H7 (cell line): ENCODE results near the gene TFPI2. TPM values are rescaled to one million over a fixed set of nuclear protein-coding genes. Genes with fewer than 3 reads are reported as not detected.

Experiments used
- DNase-seq: peaks from one replicate; pipeline ENCODE4 v3.0.0; 2012
- H3K27me3 ChIP-seq: 2 replicates; pipeline ENCODE4 v1.6.0; 2011; ENCODE audit warnings: mild to moderate bottlenecking, low read length; ENCODE audit not compliant: control insufficient read depth, insufficient read depth
- H3K36me3 ChIP-seq: replicated peaks from 2 replicates; pipeline ENCODE4 v1.5.1; 2011; ENCODE audit warnings: low read length; ENCODE audit not compliant: control insufficient read depth, insufficient read depth
- H3K4me3 ChIP-seq: 2 replicates; pipeline ENCODE4 v1.5.1; 2011; ENCODE audit warnings: low read depth, mild to moderate bottlenecking, control low read depth, low read length, moderate library complexity; ENCODE audit not compliant: insufficient read depth
- total RNA-seq: library from RNA; depleted of rRNA; stranded (reverse); fragments of >200 nt; shearing (Covaris generic); gene quantifications from 2 replicates; pipeline ENCODE4 v1.2.3, GENCODE V29; 2014; rRNA removed

TFPI2 gene
- total RNA-seq, 1 experiment from 2014 or later: 8.1 TPM

- H3K36me3 ChIP-seq: no peaks in the 10 kb centered on the region
- H3K4me3 ChIP-seq: no peak overlapping the region
- no peaks in the 10 kb centered on the region for H3K27me3 ChIP-seq
- DNase-seq: no peak
Observed at GRCh38 chr7:93855797-93856196, 34.8 kb downstream of the TFPI2 start.

GRCh38 chr7:93854480-93854879 is 36.1 kb downstream of the TFPI2 start:
- H3K27me3 ChIP-seq: no peaks in the 10 kb centered on the region
- no peak overlapping the region for H3K4me3 ChIP-seq
- H3K36me3 ChIP-seq: no peaks in the 10 kb centered on the region
- no peak for DNase-seq

- Histone ChIP-seq H3K36me3 (no peaks in the 10 kb centered on the region), H3K4me3 (no peak overlapping the region), H3K27me3 (no peaks in the 10 kb centered on the region)
- DNase-seq: no peak
Observed at GRCh38 chr7:93851536-93851935, 39.0 kb downstream of the TFPI2 start.

- no peak overlapping the region for H3K4me3 ChIP-seq
- H3K27me3 ChIP-seq: no peaks in the 10 kb centered on the region
- H3K36me3 ChIP-seq: no peaks in the 10 kb centered on the region
- no peak for DNase-seq
Observed at GRCh38 chr7:93843260-93843659, 47.3 kb downstream of the TFPI2 start.

- Histone ChIP-seq H3K36me3 (no peaks in the 10 kb centered on the region), H3K27me3 (no peaks in the 10 kb centered on the region), H3K4me3 (no peak overlapping the region)
- DNase-seq: no peak
Observed at GRCh38 chr7:93838966-93839365, 51.6 kb downstream of the TFPI2 start.

GRCh38 chr7:93837245-93837644 is 53.3 kb downstream of the TFPI2 start:
- DNase-seq: no peak
- H3K36me3 ChIP-seq: no peaks in the 10 kb centered on the region
- no peak overlapping the region for H3K4me3 ChIP-seq
- H3K27me3 ChIP-seq: no peaks in the 10 kb centered on the region

- H3K36me3 ChIP-seq: no peaks in the 10 kb centered on the region
- no peaks in the 10 kb centered on the region for H3K27me3 ChIP-seq
- H3K4me3 ChIP-seq: no peak overlapping the region
- no peak for DNase-seq
Observed at GRCh38 chr7:93836116-93836515, 54.4 kb downstream of the TFPI2 start.

- Histone ChIP-seq H3K36me3 (no peaks in the 10 kb centered on the region), H3K4me3 (no peak overlapping the region), H3K27me3 (no peaks in the 10 kb centered on the region)
- DNase-seq: no peak
Observed at GRCh38 chr7:93835702-93836101, 54.9 kb downstream of the TFPI2 start.

Other genes with a start within 250 kb of the TFPI2 start
- gene GNGT1, start 15.8 kb upstream of the TFPI2 start, total RNA-seq: not detected in 2 replicates
- gene GNG11, start 31.0 kb upstream of the TFPI2 start, total RNA-seq: 1.3 and 1.9 TPM in 2 replicates
- gene BET1, start 113.6 kb upstream of the TFPI2 start, total RNA-seq: 26.2 and 30.2 TPM in 2 replicates